Breast epithelium (tissue), 3 donors: ENCODE results near the gene CACNA1I.

Experiments
- CTCF ChIP-seq, 3 donors: fragments of 450-650 bp; IDR thresholded peaks; one replicate each; pipeline ENCODE4 v1.5.1; 2016 to 2017; ENCODE audit warnings: antibody characterized with exemption in 3 of 3, mild to moderate bottlenecking in 3 of 3, moderate library complexity in 3 of 3
- POLR2A ChIP-seq: fragments of 450-650 bp; IDR thresholded peaks from one replicate; pipeline ENCODE4 v1.6.1; 2016; ENCODE audit warnings: antibody characterized with exemption, mild to moderate bottlenecking, moderate library complexity
- POLR2AphosphoS5 ChIP-seq, 3 donors: sonication (generic); formaldehyde crosslinking; IDR thresholded peaks; one replicate each; pipeline ENCODE4 v1.6.1; 2017; ENCODE audit warnings: antibody characterized with exemption in 3 of 3

- TF ChIP-seq POLR2AphosphoS5 (IDR thresholded peaks at IDR 0.05) (no peak), CTCF (IDR thresholded peaks at IDR 0.05) (no peak), POLR2A (no peak)
Measured at GRCh38 chr22:39560127-39560526, 10.4 kb upstream of the CACNA1I start.
